Measurements from ENCODE around the gene SNX3. TPM values are rescaled to one million over a fixed set of nuclear protein-coding genes. Genes with fewer than 3 reads are reported as not detected.

Gene SNX3
- total RNA-seq, 2 experiments from 2014 or later, result 72.9 to 88.6 TPM

GRCh38 chr6:108168501-108169463 is 92.1 kb downstream of the SNX3 start:
- Histone ChIP-seq H3K9me3 (ENCODE audit: low read length) (no peaks in the 10 kb centered on the region), H3K4me3 (ENCODE audit: low read depth, low read length, poor library complexity, severe bottlenecking) (no peak overlapping the region), H3K36me3 (ENCODE audit: insufficient read depth, low read length) (no peaks in the 10 kb centered on the region), H3K4me2 (ENCODE audit: low read length) (no peak overlapping the region), H3K4me1 (ENCODE audit: insufficient read depth, low read length, poor library complexity, severe bottlenecking) (no peaks in the 10 kb centered on the region), H2AFZ (ENCODE audit: low read length) (no peak overlapping the region), H4K20me1 (ENCODE audit: insufficient read depth, low read length) (no peaks in the 10 kb centered on the region), H3K27ac (ENCODE audit: low read depth, low read length, poor library complexity, severe bottlenecking) (no peak overlapping the region), H3K9me2 (ENCODE audit: insufficient read depth, low read length) (no peaks in the 10 kb centered on the region), H3K79me2 (ENCODE audit: insufficient read depth, low read depth, low read length) (no peaks in the 10 kb centered on the region)
- POLR2A ChIA-PET, result interaction anchor here (0.6 kb wide), 1 partner anchor 38 kb away, joined by 3 read pairs; no protein-coding TSS in a partner anchor
- BruUV-seq (replicated peaks), result no TSS peak
- TF ChIP-seq EZH2phosphoT487 (IDR thresholded peaks at IDR 0.05; ENCODE audit: borderline replicate concordance, low read depth, low read length), result no peak
- no peak for TF ChIP-seq CTCF (conservative IDR thresholded peaks at IDR 0.05; ENCODE audit: low read length)
- CTCF ChIA-PET (ENCODE audit: unreplicated experiment), result interaction anchor here (0.6 kb wide), 1 partner anchor 672 kb away, joined by 4 read pairs; no protein-coding TSS in a partner anchor
- no peak for DNase-seq (ENCODE audit: low spot score)
- intact Hi-C loops (cut with micrococcal nuclease; ENCODE audit: unreplicated experiment), result no loop called here

GRCh38 chr6:108168090-108168463 is 92.8 kb downstream of the SNX3 start:
- Histone ChIP-seq H3K9me3 (ENCODE audit: low read length) (no peaks in the 10 kb centered on the region), H3K4me1 (ENCODE audit: insufficient read depth, low read length, poor library complexity, severe bottlenecking) (no peaks in the 10 kb centered on the region), H3K9me2 (ENCODE audit: insufficient read depth, low read length) (no peaks in the 10 kb centered on the region), H3K79me2 (ENCODE audit: insufficient read depth, low read depth, low read length) (no peaks in the 10 kb centered on the region), H3K4me3 (ENCODE audit: low read depth, low read length, poor library complexity, severe bottlenecking) (no peak overlapping the region), H3K36me3 (ENCODE audit: insufficient read depth, low read length) (no peaks in the 10 kb centered on the region), H2AFZ (ENCODE audit: low read length) (no peak overlapping the region), H3K4me2 (ENCODE audit: low read length) (no peak overlapping the region), H4K20me1 (ENCODE audit: insufficient read depth, low read length) (no peaks in the 10 kb centered on the region), H3K27ac (ENCODE audit: low read depth, low read length, poor library complexity, severe bottlenecking) (no peak overlapping the region)
- TF ChIP-seq EZH2phosphoT487 (IDR thresholded peaks at IDR 0.05; ENCODE audit: borderline replicate concordance, low read depth, low read length) (no peak), CTCF (conservative IDR thresholded peaks at IDR 0.05; ENCODE audit: low read length) (no peak)
- no TSS peak for BruUV-seq (replicated peaks)
- intact Hi-C loops (cut with micrococcal nuclease; ENCODE audit: unreplicated experiment), result no loop called here
- CTCF ChIA-PET (ENCODE audit: unreplicated experiment), result interaction anchor here (0.6 kb wide), 1 partner anchor 673 kb away, joined by 4 read pairs; no protein-coding TSS in a partner anchor
- DNase-seq (ENCODE audit: low spot score), result no peak
- POLR2A ChIA-PET, result no interaction called here
